Breast epithelium (tissue), 3 donors: ENCODE data around the gene CYFIP1.

Experiments
- CTCF ChIP-seq, 3 donors: fragments of 450-650 bp; IDR thresholded peaks; one replicate each; pipeline ENCODE4 v1.5.1; 2016 to 2017; ENCODE audit warnings: antibody characterized with exemption in 3 of 3, mild to moderate bottlenecking in 3 of 3, moderate library complexity in 3 of 3
- POLR2A ChIP-seq: fragments of 450-650 bp; IDR thresholded peaks from one replicate; pipeline ENCODE4 v1.6.1; 2016; ENCODE audit warnings: antibody characterized with exemption, mild to moderate bottlenecking, moderate library complexity
- POLR2AphosphoS5 ChIP-seq, 3 donors: sonication (generic); formaldehyde crosslinking; IDR thresholded peaks; one replicate each; pipeline ENCODE4 v1.6.1; 2017; ENCODE audit warnings: antibody characterized with exemption in 3 of 3

- TF ChIP-seq CTCF (IDR thresholded peaks at IDR 0.05) (no peak), POLR2A (no peak), POLR2AphosphoS5 (IDR thresholded peaks at IDR 0.05) (no peak)
Measured at GRCh38 chr15:22951031-22951380, 29.2 kb downstream of the CYFIP1 start.
